ENCODE data around the gene EXD3.

GRCh38 chr9:137352511-137353222 is 70.3 kb downstream of the EXD3 start:
- TF ChIP-seq, protein P1, sequence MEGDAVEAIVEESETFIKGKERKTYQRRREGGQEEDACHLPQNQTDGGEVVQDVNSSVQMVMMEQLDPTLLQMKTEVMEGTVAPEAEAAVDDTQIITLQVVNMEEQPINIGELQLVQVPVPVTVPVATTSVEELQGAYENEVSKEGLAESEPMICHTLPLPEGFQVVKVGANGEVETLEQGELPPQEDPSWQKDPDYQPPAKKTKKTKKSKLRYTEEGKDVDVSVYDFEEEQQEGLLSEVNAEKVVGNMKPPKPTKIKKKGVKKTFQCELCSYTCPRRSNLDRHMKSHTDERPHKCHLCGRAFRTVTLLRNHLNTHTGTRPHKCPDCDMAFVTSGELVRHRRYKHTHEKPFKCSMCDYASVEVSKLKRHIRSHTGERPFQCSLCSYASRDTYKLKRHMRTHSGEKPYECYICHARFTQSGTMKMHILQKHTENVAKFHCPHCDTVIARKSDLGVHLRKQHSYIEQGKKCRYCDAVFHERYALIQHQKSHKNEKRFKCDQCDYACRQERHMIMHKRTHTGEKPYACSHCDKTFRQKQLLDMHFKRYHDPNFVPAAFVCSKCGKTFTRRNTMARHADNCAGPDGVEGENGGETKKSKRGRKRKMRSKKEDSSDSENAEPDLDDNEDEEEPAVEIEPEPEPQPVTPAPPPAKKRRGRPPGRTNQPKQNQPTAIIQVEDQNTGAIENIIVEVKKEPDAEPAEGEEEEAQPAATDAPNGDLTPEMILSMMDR (IDR thresholded peaks at IDR 0.05; ENCODE audit: low read length), result no peak
- no peak for TF ChIP-seq EZH2 (optimal IDR thresholded peaks at IDR 0.05; ENCODE audit: low read depth, low read length)
- TF ChIP-seq EZH2phosphoT487 (IDR thresholded peaks at IDR 0.05; ENCODE audit: low read length), result no peak
